Pancreas (tissue), 10 donors: ENCODE data around the gene ZPBP2. TPM values are rescaled to one million over a fixed set of nuclear protein-coding genes. Genes with fewer than 3 reads are reported as not detected.

Experiments used
- ATAC-seq, 4 donors: fragments of 200-7000 bp; cut with Tn5 transposase; one replicate each; pipeline versions ENCODE4 v1.8.0 to v1.9.1; 2020; ENCODE audit warnings: mild to moderate bottlenecking in 4 of 4, moderate library complexity in 4 of 4
- DNase-seq, 6 donors: peaks; one replicate each; pipeline ENCODE4 v3.0.0-alpha.2; 2020
- FAIRE-seq: peaks from 2 replicates; lab custom pipeline; 2012; peaks lifted over from hg19 to GRCh38; lab: Jason Lieb, UNC
- H3K27ac ChIP-seq, 4 donors: fragments of 200-600 bp; sonication (generic); 1 replicate in 3 of 4; 2 replicates in 1 of 4; pipeline versions ENCODE4 v1.5.0 to v1.8.0; 2020
- H3K27me3 ChIP-seq, 4 donors: fragments of 200-600 bp; one replicate each; pipeline ENCODE4 v1.8.0; 2021
- H3K36me3 ChIP-seq, 3 donors: fragments of 200-600 bp; sonication (generic) in 1 of 3; one replicate each; pipeline versions ENCODE4 v1.5.0 to v1.8.0; 2020 to 2021
- H3K4me1 ChIP-seq, 3 donors: fragments of 200-600 bp; one replicate each; pipeline ENCODE4 v1.8.0; 2021
- H3K4me3 ChIP-seq, 4 donors: fragments of 200-600 bp; sonication (generic) in 2 of 4; one replicate each; pipeline versions ENCODE4 v1.5.0 to v1.8.0; 2020 to 2021
- H3K9me3 ChIP-seq, 4 donors: fragments of 200-600 bp; one replicate each; pipeline ENCODE4 v1.8.0; 2021
- WGBS, 2 donors: extraction: QIAGEN DNeasy Blood & Tissue Kit; methylation state at CpG; one replicate each; pipeline ENCODE4 v1.1.7; 2013; 5-methylcytosine and 5-hydroxymethylcytosine counted together
- intact Hi-C, 3 donors: fragments of 100-400 bp; cut with DNase I; formaldehyde crosslinking; loops; one replicate each; pipeline versions ENCODE4 v1.11.1 to v1.14.2; 2022
- polyA plus RNA-seq, 2 donors: library from polyadenylated mRNA; stranded (reverse); fragments of 200-250 nt; gene quantifications; one replicate each; pipeline ENCODE4 v1.2.3, GENCODE V29; 2013
- total RNA-seq, 6 donors: library from RNA; stranded (reverse); fragmentation: NEBNext Ultra II Directional in 4 of 6; extraction: Animal tissue kit (Norgen Biotek cat#: 25700) in 4 of 6; gene quantifications; one replicate each; pipeline versions ENCODE4 v1.2.1 to v1.2.4, GENCODE V29; 2021 to 2023
- TF ChIP-seq, protein P1 (sequence below), 4 donors: fragments of 200-600 bp; sonication (generic) in 3 of 4; IDR thresholded peaks; one replicate each; pipeline versions ENCODE4 v1.5.0 to v1.8.0; 2021; ENCODE audit warnings: antibody characterized with exemption in 4 of 4
- donor health status: healthy with polysubstance abuse.
- donor health status: DM: no; HTN: no; CAD: no; lungs with moderate emphysema.
- donor health status: DM: no; HTN: no; CAD: no.
- donor health status: control.
- donor health status: control.
- donor health status: Bipolar disorder and iron deficiency.
- donor health status: DM: yes; HTN: yes; CAD: no.
- donor health status: DM: no; HTN: no; CAD: no.
- donor health status: DM: no; HTN: no; CAD: no.
- donor health status: DM: yes; HTN: yes; CAD: no.

Gene ZPBP2
- total and polyA plus RNA-seq, 8 donors = not detected

- H3K27ac ChIP-seq = no peak overlapping the region
- no peak for DNase-seq
- H3K9me3 ChIP-seq = no peaks in the 10 kb centered on the region
- 66 to 73% methylated on average over 8 of the region's 8 CpGs for whole genome bisulfite sequencing, 2 donors
- ATAC-seq = no peak
- H3K4me3 ChIP-seq = no peak overlapping the region
- TF ChIP-seq, protein P1, sequence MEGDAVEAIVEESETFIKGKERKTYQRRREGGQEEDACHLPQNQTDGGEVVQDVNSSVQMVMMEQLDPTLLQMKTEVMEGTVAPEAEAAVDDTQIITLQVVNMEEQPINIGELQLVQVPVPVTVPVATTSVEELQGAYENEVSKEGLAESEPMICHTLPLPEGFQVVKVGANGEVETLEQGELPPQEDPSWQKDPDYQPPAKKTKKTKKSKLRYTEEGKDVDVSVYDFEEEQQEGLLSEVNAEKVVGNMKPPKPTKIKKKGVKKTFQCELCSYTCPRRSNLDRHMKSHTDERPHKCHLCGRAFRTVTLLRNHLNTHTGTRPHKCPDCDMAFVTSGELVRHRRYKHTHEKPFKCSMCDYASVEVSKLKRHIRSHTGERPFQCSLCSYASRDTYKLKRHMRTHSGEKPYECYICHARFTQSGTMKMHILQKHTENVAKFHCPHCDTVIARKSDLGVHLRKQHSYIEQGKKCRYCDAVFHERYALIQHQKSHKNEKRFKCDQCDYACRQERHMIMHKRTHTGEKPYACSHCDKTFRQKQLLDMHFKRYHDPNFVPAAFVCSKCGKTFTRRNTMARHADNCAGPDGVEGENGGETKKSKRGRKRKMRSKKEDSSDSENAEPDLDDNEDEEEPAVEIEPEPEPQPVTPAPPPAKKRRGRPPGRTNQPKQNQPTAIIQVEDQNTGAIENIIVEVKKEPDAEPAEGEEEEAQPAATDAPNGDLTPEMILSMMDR (IDR thresholded peaks at IDR 0.05) = no peak
- no peaks in the 10 kb centered on the region for H3K36me3 ChIP-seq
- FAIRE-seq = no peak
- H3K4me1 ChIP-seq = peaks cover 0 to 10% (median 0%) of the 10 kb centered on the region in 3 donors
- peaks cover 7 to 39% (median 16%) of the 10 kb centered on the region in 4 donors for H3K27me3 ChIP-seq
- intact Hi-C loops = no loop called here
Measured at GRCh38 chr17:39866013-39866730, 1.8 kb upstream of the ZPBP2 start.

- WGBS, 2 donors = 82% methylated on average over 21 of the region's 21 CpGs
- Histone ChIP-seq H3K4me1 (peaks cover 0 to 10% (median 0%) of the 10 kb centered on the region in 3 donors), H3K9me3 (no peaks in the 10 kb centered on the region), H3K27me3 (peaks cover 7 to 32% (median 12%) of the 10 kb centered on the region in 4 donors), H3K36me3 (no peaks in the 10 kb centered on the region), H3K4me3 (no peak overlapping the region), H3K27ac (no peak overlapping the region)
- no peak for DNase-seq
- FAIRE-seq = no peak
- intact Hi-C loops = no loop called here
- TF ChIP-seq, protein P1 (IDR thresholded peaks at IDR 0.05) = no peak
- ATAC-seq = no peak
Measured at GRCh38 chr17:39867084-39867879, 720 bp upstream of the ZPBP2 start.

DNA sequence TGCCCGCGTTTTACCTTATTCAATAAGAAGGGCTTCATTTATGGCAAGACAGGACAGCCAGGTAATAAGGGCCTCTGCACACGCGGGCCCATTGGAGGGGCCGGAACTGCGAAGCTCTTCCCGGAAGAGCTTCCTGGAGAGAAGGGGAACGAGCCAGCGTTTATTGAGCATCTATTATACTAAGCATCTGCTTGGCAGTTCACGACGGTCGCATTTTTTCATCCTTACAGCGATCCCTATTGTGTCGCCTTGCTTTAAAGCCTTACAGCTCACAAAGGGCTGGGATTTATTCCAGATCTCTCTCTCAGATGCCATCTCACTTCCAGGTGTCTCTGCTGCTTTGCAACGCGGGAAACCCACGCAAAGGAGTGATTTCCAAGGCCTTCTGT lies 546 bp downstream of the ZPBP2 start:
- intact Hi-C loops = no loop called here
- peaks cover 0 to 19% (median 3%) of the 10 kb centered on the region in 4 donors for H3K27me3 ChIP-seq
- FAIRE-seq = no peak

GRCh38 chr17:39870776-39871175 lies 2.8 kb downstream of the ZPBP2 start:
- TF ChIP-seq, protein P1 (IDR thresholded peaks at IDR 0.05) = no peak
- DNase-seq (no peak), FAIRE-seq (no peak), ATAC-seq (no peak)
- no peaks in the 10 kb centered on the region for H3K9me3 ChIP-seq
- H3K27ac ChIP-seq = no peak overlapping the region
- H3K4me3 ChIP-seq = no peak overlapping the region
- peaks cover 0 to 16% (median 0%) of the 10 kb centered on the region in 4 donors for H3K27me3 ChIP-seq
- H3K36me3 ChIP-seq = no peaks in the 10 kb centered on the region
- intact Hi-C loops = no loop called here
- no peaks in the 10 kb centered on the region for H3K4me1 ChIP-seq
- WGBS, 2 donors = 89 to 91% methylated on average over 1 of the region's 1 CpG

More for the DNA sequence above, 546 bp downstream of the ZPBP2 start:
- DNase-seq = no peak
- H3K36me3 ChIP-seq = no peaks in the 10 kb centered on the region
- H3K27ac ChIP-seq = no peak overlapping the region
- ATAC-seq = no peak
- TF ChIP-seq, protein P1 (IDR thresholded peaks at IDR 0.05) = no peak
- H3K9me3 ChIP-seq = no peaks in the 10 kb centered on the region
- no peak overlapping the region for H3K4me3 ChIP-seq
- WGBS, 2 donors = 76 to 79% methylated on average over 17 of the region's 17 CpGs
- H3K4me1 ChIP-seq = peaks cover 0 to 7% (median 0%) of the 10 kb centered on the region in 3 donors
